ENCODE data around the gene KDM4D. TPM values are rescaled to one million over a fixed set of nuclear protein-coding genes. Genes with fewer than 3 reads are reported as not detected.

The KDM4D gene
- total and polyA plus RNA-seq, 2 of the 8 experiments (the other 6 are each of a cell fraction or from before 2014, with no cell fraction given): 1.5 to 4.5 TPM

GRCh38 chr11:95044010-95044409 lies 70.5 kb downstream of the KDM4D start:
- no peak overlapping the region for H3K4me2 ChIP-seq (ENCODE audit: insufficient read depth in 1 of 2, low read depth in 2 of 2, low read length in 2 of 2)
- H4K91ac ChIP-seq (replicated peaks; ENCODE audit: insufficient read length, low read length): no peak overlapping the region
- no peak overlapping the region for H2BK5ac ChIP-seq (ENCODE audit: low read depth, low read length)
- H4K20me1 ChIP-seq (replicated peaks in 1 of 2; ENCODE audit: control insufficient read depth in 1 of 2, insufficient read depth in 2 of 2, low read length in 2 of 2): no peaks in the 10 kb centered on the region
- H3K4me1 ChIP-seq (replicated peaks in 1 of 4; ENCODE audit: control insufficient read depth in 3 of 4, insufficient read depth in 4 of 4, low read length in 3 of 4): no peaks in the 10 kb centered on the region; a peak in 1 of 7 replicates
- H3K23me2 ChIP-seq (ENCODE audit: low read depth, low read length): no peaks in the 10 kb centered on the region
- ChIA-PET CTCF (ENCODE audit: partially characterized antibody) (interaction anchor here (0.7 to 1.4 kb wide), 3 partner anchors 23 to 440 kb away, joined by 3 to 4 read pairs (median 3); partner anchors contain the start of gene SRSF8), POLR2A (ENCODE audit: partially characterized antibody) (no interaction called here)
- H2AFZ ChIP-seq (ENCODE audit: low read length): no peak overlapping the region
- no peak overlapping the region for H3K18ac ChIP-seq (ENCODE audit: extremely low read depth, low read length)
- no peak overlapping the region for H3K4me3 ChIP-seq (ENCODE audit: extremely low read depth in 1 of 4, insufficient read depth in 2 of 4, low read depth in 3 of 4, low read length in 4 of 4)
- H4K8ac ChIP-seq (ENCODE audit: extremely low read depth, insufficient read depth, low read length): no peak overlapping the region
- 83% methylated on average over 4 of the region's 4 CpGs; no CpG with 5 or more reads in 1 of the 2 experiments for WGBS, 2 experiments (ENCODE audit: extremely low coverage in 1 of 2, insufficient coverage in 1 of 2, insufficient read length in 1 of 2, insufficient replicate concordance in 2 of 2, low coverage in 1 of 2, low lambda C conversion rate in 2 of 2, missing lambda C conversion rate in 1 of 2)
- H2BK120ac ChIP-seq (replicated peaks; ENCODE audit: low read depth, low read length): no peak overlapping the region
- H2BK15ac ChIP-seq (ENCODE audit: low read length): no peak overlapping the region
- no peak overlapping the region for H3K56ac ChIP-seq (replicated peaks; ENCODE audit: insufficient read length, low read depth, low read length)
- no peak overlapping the region for H4K5ac ChIP-seq (ENCODE audit: insufficient read length, low read depth, low read length)
- DNase-seq (ENCODE audit: low read depth in 1 of 2, low spot score in 2 of 2) (no peak), FAIRE-seq (no peak)
- no peak for TF ChIP-seq SIX5 (IDR thresholded peaks at IDR 0.05; ENCODE audit: low read depth, low read length)
- no peak for TF ChIP-seq TCF12 (IDR thresholded peaks at IDR 0.05; ENCODE audit: low read depth, low read length)
- no peak for TF ChIP-seq ATF2 (IDR thresholded peaks at IDR 0.05; ENCODE audit: low read length)
- no peak for TF ChIP-seq SAP30 (IDR thresholded peaks at IDR 0.05; ENCODE audit: insufficient read depth, insufficient replicate concordance, low read length)
- TF ChIP-seq GABPA (IDR thresholded peaks at IDR 0.05; ENCODE audit: borderline replicate concordance, insufficient read depth, low read length): no peak
- TF ChIP-seq SRF (IDR thresholded peaks at IDR 0.05; ENCODE audit: low read depth, low read length): no peak
- TF ChIP-seq BCL11A (IDR thresholded peaks at IDR 0.05; ENCODE audit: low read depth in 2 of 2, low read length in 2 of 2): no peak
- no peak for TF ChIP-seq CTBP2 (IDR thresholded peaks at IDR 0.05; ENCODE audit: borderline replicate concordance, insufficient read depth, insufficient read length, low read length)
- TF ChIP-seq ATF3 (IDR thresholded peaks at IDR 0.05; ENCODE audit: insufficient read depth, low read depth, low read length): no peak
- TF ChIP-seq SIN3A (conservative IDR thresholded peaks at IDR 0.05 in 1 of 2, IDR thresholded peaks at IDR 0.05 in 1 of 2; ENCODE audit: low read depth in 1 of 2, low read length in 2 of 2): no peak
- H3K9me3 ChIP-seq (ENCODE audit: insufficient read depth in 2 of 2, low read depth in 1 of 2, low read length in 1 of 2): no peaks in the 10 kb centered on the region; a peak in 1 of 4 replicates
- H2BK20ac ChIP-seq (ENCODE audit: low read length): no peak overlapping the region
- no peak overlapping the region for H3K4ac ChIP-seq (replicated peaks; ENCODE audit: insufficient read length, low read depth, low read length)
- no peak overlapping the region for H3K14ac ChIP-seq (ENCODE audit: insufficient read length)
- no peak overlapping the region for H2BK12ac ChIP-seq (ENCODE audit: low read depth, low read length)
- H3K27ac ChIP-seq (ENCODE audit: low read depth, low read length): no peak overlapping the region
- H3K79me1 ChIP-seq (ENCODE audit: low read depth, low read length): no peaks in the 10 kb centered on the region
- H2AK5ac ChIP-seq (ENCODE audit: low read depth, low read length): no peak overlapping the region
- H3K27me3 ChIP-seq (replicated peaks in 1 of 4; ENCODE audit: control insufficient read depth in 3 of 4, extremely low read depth in 1 of 4, insufficient read depth in 3 of 4, low read length in 3 of 4): no peaks in the 10 kb centered on the region; a peak in 1 of 7 replicates
- no peak overlapping the region for H3K9ac ChIP-seq (replicated peaks in 1 of 4; ENCODE audit: extremely low read depth in 1 of 4, low read depth in 3 of 4, low read length in 3 of 4)
- H3K36me3 ChIP-seq (ENCODE audit: control insufficient read depth in 2 of 4, insufficient read depth in 4 of 4, low read length in 3 of 4): no peaks in the 10 kb centered on the region
- H3K79me2 ChIP-seq (ENCODE audit: control insufficient read depth in 1 of 2, insufficient read depth in 2 of 2, low read length in 2 of 2): no peaks in the 10 kb centered on the region
- H3K23ac ChIP-seq (ENCODE audit: insufficient read length): no peak overlapping the region

Measured in H1 (cell line).